T-helper 22 cell (primary cell): ENCODE measurements around the gene TRAF7.
"Not testable (repeated sequence)": the region's sequence is repeated elsewhere in the genome, so short reads cannot be mapped to it uniquely, and the experiment has no call there.

Source experiments
- DNase-seq: peaks from one replicate; pipeline ENCODE4 v3.0.0-alpha.2; 2020; ENCODE audit warnings: low read depth

The TRAF7 gene

GRCh38 chr16:2122429-2122828, 33.2 kb upstream of the TRAF7 start:
- no peak for DNase-seq

DNA sequence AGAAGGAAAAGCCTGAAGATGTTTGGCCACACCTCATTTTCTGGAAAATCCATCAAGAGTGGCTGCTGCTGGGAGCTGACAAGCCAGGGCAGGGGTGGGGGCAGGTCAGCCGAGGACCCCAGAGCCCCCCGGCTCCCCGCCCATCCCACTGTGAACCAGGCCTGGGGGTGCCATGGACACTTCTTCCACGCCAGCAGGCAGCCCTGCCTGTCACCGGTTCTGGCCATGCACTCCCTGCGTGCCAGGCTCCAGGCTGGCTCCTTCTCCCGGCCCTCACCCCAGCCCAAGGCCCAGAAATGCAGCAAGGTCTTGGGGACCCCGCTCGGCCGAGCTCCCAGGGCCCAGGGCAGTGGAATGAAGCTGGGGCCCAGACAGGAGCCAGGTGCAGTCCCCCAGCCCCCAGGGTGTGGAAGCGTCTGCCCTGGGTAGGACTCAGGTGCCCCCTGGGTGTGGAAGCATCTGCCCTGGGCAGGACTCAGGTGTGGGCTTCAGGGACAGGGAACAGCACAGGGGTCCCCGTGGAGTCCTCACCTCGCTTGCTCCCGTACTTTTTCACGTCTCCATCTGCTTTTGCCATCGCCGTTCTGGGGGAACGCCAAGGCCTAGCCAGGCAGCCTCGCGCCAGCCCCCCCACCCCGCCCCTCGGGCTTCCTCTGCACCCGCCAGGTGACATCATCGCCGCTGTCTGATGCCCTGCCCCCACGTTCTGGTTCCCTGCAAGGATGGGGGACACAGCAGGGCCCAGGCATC, 32.5 kb upstream of the TRAF7 start:
- not testable (repeated sequence) for DNase-seq

- not testable (repeated sequence) for DNase-seq
Measured at GRCh38 chr16:2123706-2124376, 31.7 kb upstream of the TRAF7 start.

DNA sequence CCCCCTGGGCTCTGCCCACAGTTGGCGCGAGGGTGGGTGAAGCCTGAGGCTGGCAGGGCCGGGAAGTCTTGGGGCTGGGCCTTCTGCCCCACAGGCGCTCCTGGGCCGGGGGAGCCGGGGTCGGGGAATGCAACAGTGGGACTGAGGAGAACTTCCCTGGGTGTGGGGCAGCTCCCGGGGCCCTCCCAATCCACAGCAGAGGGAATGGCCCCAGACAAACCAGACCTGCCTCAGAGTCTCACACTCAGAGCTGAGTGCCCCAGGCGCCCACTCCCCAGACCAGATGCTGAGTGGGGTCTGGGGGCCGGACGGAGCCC, 31.2 kb upstream of the TRAF7 start:
- not testable (repeated sequence) for DNase-seq

DNA sequence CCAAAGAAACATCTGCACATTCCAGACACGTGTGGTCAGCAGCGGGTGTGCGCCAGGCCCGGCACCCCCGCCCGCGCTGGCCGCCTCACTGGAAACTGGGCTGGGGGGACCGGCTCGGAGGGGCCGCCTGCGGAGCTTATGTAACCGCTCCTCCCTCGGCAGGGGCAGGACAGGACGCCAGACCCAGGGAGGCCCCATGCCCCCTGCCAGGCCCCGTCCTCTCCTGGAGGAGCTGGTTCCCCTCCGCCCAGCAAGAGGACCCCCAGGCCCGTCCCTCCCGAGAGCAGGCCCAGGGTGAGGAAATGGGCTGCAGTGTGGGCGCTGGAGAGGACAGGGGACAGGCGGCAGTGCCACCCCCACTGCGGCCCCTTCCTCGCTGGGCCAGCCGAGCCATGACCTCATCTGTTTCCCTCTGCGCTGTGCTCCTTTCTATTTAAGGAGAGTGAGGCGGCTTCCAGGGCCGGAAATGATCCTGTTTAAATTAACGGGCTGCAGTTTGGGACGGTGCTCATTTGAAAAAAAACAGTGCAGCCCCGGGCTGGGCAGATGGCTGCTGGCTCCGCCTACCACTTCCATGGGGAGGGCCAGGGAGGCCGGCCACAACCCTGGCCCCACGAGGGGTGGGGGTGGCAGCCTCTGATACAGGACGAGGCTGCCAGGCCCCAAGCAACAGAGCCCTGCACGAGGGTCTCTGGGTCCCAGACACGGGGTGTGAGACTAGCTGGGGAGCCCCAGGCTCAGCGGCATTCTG, 30.7 kb upstream of the TRAF7 start:
- not testable (repeated sequence) for DNase-seq

DNA sequence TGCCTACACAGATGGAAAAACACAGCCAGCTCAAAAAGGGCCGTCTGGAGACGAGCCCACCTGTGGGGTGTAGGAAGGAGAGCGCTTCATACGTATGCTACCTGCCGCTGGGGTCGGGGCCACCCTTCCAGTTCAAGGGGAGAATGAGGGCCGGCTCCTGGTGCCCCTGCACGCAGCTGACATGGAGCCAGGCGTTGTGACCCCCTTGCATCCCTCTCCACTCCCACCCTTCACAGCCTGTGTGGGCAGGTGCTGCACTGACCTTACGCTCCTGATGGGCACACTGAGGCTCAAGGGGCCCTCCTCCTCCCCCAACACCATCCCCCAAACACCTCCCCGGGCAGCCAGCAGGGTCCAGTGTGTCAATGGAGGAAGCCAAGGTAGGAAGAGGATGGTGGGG, 30.0 kb upstream of the TRAF7 start:
- not testable (repeated sequence) for DNase-seq

- not testable (repeated sequence) for DNase-seq
Measured at GRCh38 chr16:2126161-2126743, 29.3 kb upstream of the TRAF7 start.

DNA sequence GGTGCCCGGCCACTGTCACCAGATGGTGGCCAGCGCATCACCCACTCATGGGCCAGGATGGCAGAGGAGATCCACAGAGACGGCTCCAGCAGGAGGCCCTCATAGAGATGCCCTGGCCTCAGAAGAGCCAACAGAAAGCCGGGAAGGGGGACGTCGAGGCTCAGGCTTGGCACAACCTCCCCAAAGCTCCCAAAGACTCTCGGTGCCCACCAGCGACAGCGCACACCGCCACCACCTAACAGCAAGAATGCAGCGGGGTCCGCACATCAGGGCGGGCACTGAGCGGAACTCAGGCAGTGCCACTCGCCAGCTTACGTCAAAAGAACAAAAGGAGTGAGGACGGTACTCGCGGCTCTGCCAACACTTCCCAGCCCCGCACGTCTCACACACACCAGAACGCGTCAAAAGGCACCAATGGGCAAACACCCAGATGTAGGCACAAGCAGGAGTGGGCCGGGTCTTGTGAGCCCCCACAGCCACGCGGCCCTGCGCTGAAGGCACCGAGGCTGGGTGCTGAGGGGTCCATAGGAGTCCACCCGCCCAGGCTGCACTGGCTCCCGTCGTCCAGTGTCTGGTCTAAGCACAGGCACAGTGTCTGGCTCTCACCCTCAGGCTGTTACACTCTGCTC, 28.5 kb upstream of the TRAF7 start:
- not testable (repeated sequence) for DNase-seq

- not testable (repeated sequence) for DNase-seq
Measured at GRCh38 chr16:2127630-2128280, 27.8 kb upstream of the TRAF7 start.

- DNase-seq, result not testable (repeated sequence)
Measured at GRCh38 chr16:2129251-2129650, 26.3 kb upstream of the TRAF7 start.

DNA sequence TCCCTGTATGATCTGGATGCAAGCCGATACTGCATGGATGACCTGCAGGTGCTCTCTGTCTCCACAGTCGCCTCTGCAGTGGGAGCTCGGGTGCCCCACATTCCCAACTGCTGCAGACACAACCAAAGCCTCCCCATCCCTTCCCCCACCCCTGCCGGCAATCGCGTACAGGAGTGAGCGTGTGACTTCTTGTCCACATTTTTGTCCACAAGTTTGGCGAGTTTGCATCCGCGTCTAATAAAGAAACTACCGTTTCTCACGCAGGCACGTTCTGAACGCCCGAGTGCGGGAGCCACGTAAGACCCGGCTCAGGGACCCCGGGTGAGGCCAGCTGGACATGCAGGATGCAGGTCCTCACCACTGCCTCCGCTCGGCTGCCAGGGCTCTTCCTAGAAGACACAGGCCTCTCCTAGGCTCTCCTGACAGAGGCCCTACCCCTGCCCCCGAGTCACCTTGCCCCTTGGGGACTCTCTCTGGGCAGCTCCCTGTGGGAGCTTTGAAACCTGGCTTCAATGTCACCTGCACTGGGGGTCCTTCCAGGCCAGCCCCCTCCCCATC, 25.6 kb upstream of the TRAF7 start:
- not testable (repeated sequence) for DNase-seq

- DNase-seq, result not testable (repeated sequence)
Measured at GRCh38 chr16:2133797-2134196, 21.8 kb upstream of the TRAF7 start.

- DNase-seq, result not testable (repeated sequence)
Measured at GRCh38 chr16:2135071-2135470, 20.5 kb upstream of the TRAF7 start.

DNA sequence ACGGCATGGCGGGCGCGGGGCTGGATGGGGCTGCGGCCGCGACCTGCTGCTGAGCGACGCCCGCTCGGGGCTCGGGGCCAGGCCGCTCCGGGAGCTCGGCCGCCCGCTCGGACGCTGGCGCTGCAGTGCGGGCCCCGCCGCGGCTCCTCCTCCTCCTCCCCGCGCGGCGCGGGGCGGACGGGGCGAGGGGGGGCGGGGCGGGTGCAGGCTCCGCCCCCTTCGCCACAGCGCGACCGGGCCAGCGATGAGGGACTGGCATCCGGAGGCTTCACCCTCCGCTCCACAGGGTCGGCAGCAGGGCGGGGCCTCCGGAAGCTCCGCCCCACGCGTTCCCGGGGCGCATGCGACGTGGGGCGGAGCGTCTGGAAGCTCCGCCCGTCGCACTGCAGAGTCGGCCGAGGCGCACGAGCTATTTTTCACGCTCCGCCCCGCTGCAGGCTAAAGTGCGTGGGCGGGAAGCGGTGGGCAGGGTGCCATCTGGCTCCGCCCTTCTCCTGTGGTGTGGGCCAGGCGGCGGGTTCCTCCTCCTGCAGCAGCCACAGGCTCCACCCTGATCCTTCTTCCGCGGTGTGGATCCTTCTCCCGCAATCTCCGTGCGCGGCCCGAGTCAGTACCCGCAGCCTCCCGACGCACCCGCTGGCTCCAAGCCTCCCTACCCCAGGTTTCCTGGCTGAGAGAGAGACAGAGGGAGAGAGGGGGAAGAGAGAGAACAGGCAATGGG, 19.7 kb upstream of the TRAF7 start, which contains the start of gene PKD1:
TSS of gene PKD1 (minus strand) at position 129 of the 721 bp plus-strand sequence. CDS start 209 bp downstream, outside the sequence.
- peak; percentile 94 for DNase-seq

- DNase-seq, result no peak
Measured at GRCh38 chr16:2142942-2143877, 12.4 kb upstream of the TRAF7 start.

- no peak for DNase-seq
Measured at GRCh38 chr16:2143878-2144485, 11.6 kb upstream of the TRAF7 start.

DNA sequence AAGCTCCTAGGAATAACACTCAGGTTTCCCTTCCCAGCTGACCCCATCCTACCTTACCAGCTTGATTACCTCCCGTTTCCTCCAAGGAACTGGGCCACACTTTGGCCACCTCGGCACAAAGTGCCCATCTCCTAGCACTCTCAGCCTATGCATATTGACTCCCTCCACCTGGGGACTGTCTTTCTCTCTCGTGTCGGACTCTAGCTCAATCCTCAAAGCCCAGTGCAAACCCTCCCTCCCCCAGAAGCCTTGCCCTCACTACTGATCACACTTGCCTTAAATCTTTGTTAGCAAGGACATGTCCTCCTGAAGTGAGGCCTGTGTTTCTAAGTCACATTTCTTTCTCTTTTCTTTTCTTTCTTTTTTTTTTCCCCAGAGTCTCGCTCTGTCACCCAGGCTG, 9.7 kb upstream of the TRAF7 start:
- DNase-seq, result no peak

DNA sequence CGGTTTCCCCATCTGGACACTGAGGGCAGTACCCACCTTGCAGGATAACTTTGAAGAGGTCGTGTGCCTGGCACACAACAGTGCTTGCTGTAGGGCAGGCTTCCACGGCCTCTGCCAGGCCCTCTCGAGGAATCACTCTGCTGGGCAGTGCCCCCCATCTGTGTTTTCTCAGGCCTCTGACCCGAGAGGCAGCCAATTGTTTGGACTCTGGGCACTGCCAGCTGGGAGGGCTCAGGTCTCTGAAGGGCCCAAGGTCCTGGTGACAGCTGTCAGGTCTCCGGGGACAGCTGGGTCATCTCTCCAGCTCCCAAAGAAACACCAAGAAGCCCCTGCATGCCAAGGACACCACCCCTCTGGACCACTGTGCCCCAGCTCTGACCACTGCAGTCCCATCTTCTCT, 8.2 kb upstream of the TRAF7 start:
- DNase-seq, result no peak
